ENCODE data around the gene GUCY2C.

Gene GUCY2C

GRCh38 chr12:14647028-14647750, 49.2 kb downstream of the GUCY2C start:
- Histone ChIP-seq H3K27me3 (ENCODE audit: insufficient read depth, insufficient read length) (no peaks in the 10 kb centered on the region), H3K36me3 (ENCODE audit: insufficient read depth, insufficient read length, low read length) (no peaks in the 10 kb centered on the region), H3K4me1 (ENCODE audit: insufficient read depth, insufficient read length) (no peaks in the 10 kb centered on the region), H3K9ac (ENCODE audit: insufficient read length, low read depth) (no peak overlapping the region), H3K9me3 (ENCODE audit: insufficient read depth, low read length) (no peaks in the 10 kb centered on the region), H3K4me3 (ENCODE audit: insufficient read length, low read depth) (no peak overlapping the region)
- no peak for TF ChIP-seq ZNF274 (IDR thresholded peaks at IDR 0.05; ENCODE audit: low read depth, low read length)
- no peak for TF ChIP-seq YY1 (IDR thresholded peaks at IDR 0.05; ENCODE audit: insufficient read depth, insufficient read length)
- no peak for TF ChIP-seq SUZ12 (IDR thresholded peaks at IDR 0.05; ENCODE audit: extremely low read depth, insufficient read depth, insufficient read length)
- DNase-seq (ENCODE audit: low read depth, low spot score) = no peak

GRCh38 chr12:14643251-14643650, 53.1 kb downstream of the GUCY2C start:
- no peaks in the 10 kb centered on the region for H3K36me3 ChIP-seq (ENCODE audit: insufficient read depth, insufficient read length, low read length)
- H3K9ac ChIP-seq (ENCODE audit: insufficient read length, low read depth) = no peak overlapping the region
- no peak for DNase-seq (ENCODE audit: low read depth, low spot score)

GRCh38 chr12:14638066-14638465, 58.3 kb downstream of the GUCY2C start:
- no peaks in the 10 kb centered on the region for H3K4me1 ChIP-seq (ENCODE audit: insufficient read depth, insufficient read length)
- H3K27me3 ChIP-seq (ENCODE audit: insufficient read depth, insufficient read length) = no peaks in the 10 kb centered on the region
- no peak for DNase-seq (ENCODE audit: low read depth, low spot score)
- H3K36me3 ChIP-seq (ENCODE audit: insufficient read depth, insufficient read length, low read length) = no peaks in the 10 kb centered on the region
- H3K9ac ChIP-seq (ENCODE audit: insufficient read length, low read depth) = no peak overlapping the region
- peaks cover 25% of the 10 kb centered on the region for H3K9me3 ChIP-seq (ENCODE audit: insufficient read depth, low read length)
- no peak overlapping the region for H3K4me3 ChIP-seq (ENCODE audit: insufficient read length, low read depth)
- TF ChIP-seq SUZ12 (IDR thresholded peaks at IDR 0.05; ENCODE audit: extremely low read depth, insufficient read depth, insufficient read length) = no peak
- TF ChIP-seq YY1 (IDR thresholded peaks at IDR 0.05; ENCODE audit: insufficient read depth, insufficient read length) = no peak
- TF ChIP-seq ZNF274 (IDR thresholded peaks at IDR 0.05; ENCODE audit: low read depth, low read length) = no peak

More at GRCh38 chr12:14643251-14643650, 53.1 kb downstream of the GUCY2C start:
- Histone ChIP-seq H3K27me3 (ENCODE audit: insufficient read depth, insufficient read length) (no peaks in the 10 kb centered on the region), H3K9me3 (ENCODE audit: insufficient read depth, low read length) (no peaks in the 10 kb centered on the region), H3K4me1 (ENCODE audit: insufficient read depth, insufficient read length) (no peaks in the 10 kb centered on the region), H3K4me3 (ENCODE audit: insufficient read length, low read depth) (no peak overlapping the region)
- TF ChIP-seq SUZ12 (IDR thresholded peaks at IDR 0.05; ENCODE audit: extremely low read depth, insufficient read depth, insufficient read length) (no peak), ZNF274 (IDR thresholded peaks at IDR 0.05; ENCODE audit: low read depth, low read length) (no peak), YY1 (IDR thresholded peaks at IDR 0.05; ENCODE audit: insufficient read depth, insufficient read length) (no peak)

- DNase-seq (ENCODE audit: low read depth, low spot score) = no peak
These were observed 60.6 kb downstream of the GUCY2C start for GRCh38 chr12:14635776-14636175.

GRCh38 chr12:14630793-14631192, 65.6 kb downstream of the GUCY2C start:
- Histone ChIP-seq H3K9me3 (ENCODE audit: insufficient read depth, low read length) (peaks cover 8% of the 10 kb centered on the region), H3K4me1 (ENCODE audit: insufficient read depth, insufficient read length) (no peaks in the 10 kb centered on the region), H3K36me3 (ENCODE audit: insufficient read depth, insufficient read length, low read length) (no peaks in the 10 kb centered on the region), H3K4me3 (ENCODE audit: insufficient read length, low read depth) (no peak overlapping the region), H3K9ac (ENCODE audit: insufficient read length, low read depth) (no peak overlapping the region), H3K27me3 (ENCODE audit: insufficient read depth, insufficient read length) (no peaks in the 10 kb centered on the region)
- no peak for DNase-seq (ENCODE audit: low read depth, low spot score)
- TF ChIP-seq SUZ12 (IDR thresholded peaks at IDR 0.05; ENCODE audit: extremely low read depth, insufficient read depth, insufficient read length) (no peak), ZNF274 (IDR thresholded peaks at IDR 0.05; ENCODE audit: low read depth, low read length) (no peak), YY1 (IDR thresholded peaks at IDR 0.05; ENCODE audit: insufficient read depth, insufficient read length) (no peak)

More at GRCh38 chr12:14635776-14636175, 60.6 kb downstream of the GUCY2C start:
- H3K4me3 ChIP-seq (ENCODE audit: insufficient read length, low read depth) = no peak overlapping the region
- H3K9ac ChIP-seq (ENCODE audit: insufficient read length, low read depth) = no peak overlapping the region
- peaks cover 25% of the 10 kb centered on the region for H3K9me3 ChIP-seq (ENCODE audit: insufficient read depth, low read length)
- TF ChIP-seq ZNF274 (IDR thresholded peaks at IDR 0.05; ENCODE audit: low read depth, low read length) (no peak), SUZ12 (IDR thresholded peaks at IDR 0.05; ENCODE audit: extremely low read depth, insufficient read depth, insufficient read length) (no peak), YY1 (IDR thresholded peaks at IDR 0.05; ENCODE audit: insufficient read depth, insufficient read length) (no peak)
- no peaks in the 10 kb centered on the region for H3K27me3 ChIP-seq (ENCODE audit: insufficient read depth, insufficient read length)
- no peaks in the 10 kb centered on the region for H3K36me3 ChIP-seq (ENCODE audit: insufficient read depth, insufficient read length, low read length)
- H3K4me1 ChIP-seq (ENCODE audit: insufficient read depth, insufficient read length) = no peaks in the 10 kb centered on the region

GRCh38 chr12:14629832-14630710, 66.3 kb downstream of the GUCY2C start:
- DNase-seq (ENCODE audit: low read depth, low spot score) = peak; percentile 97
- H3K4me3 ChIP-seq (ENCODE audit: insufficient read length, low read depth) = no peak overlapping the region

GRCh38 chr12:14628771-14629170, 67.6 kb downstream of the GUCY2C start:
- Histone ChIP-seq H3K27me3 (ENCODE audit: insufficient read depth, insufficient read length) (no peaks in the 10 kb centered on the region), H3K9ac (ENCODE audit: insufficient read length, low read depth) (no peak overlapping the region), H3K4me1 (ENCODE audit: insufficient read depth, insufficient read length) (no peaks in the 10 kb centered on the region), H3K4me3 (ENCODE audit: insufficient read length, low read depth) (no peak overlapping the region), H3K36me3 (ENCODE audit: insufficient read depth, insufficient read length, low read length) (no peaks in the 10 kb centered on the region), H3K9me3 (ENCODE audit: insufficient read depth, low read length) (0 out of 2 replicates have a peak, but pooled peaks cover under 1% of the 10 kb centered on the region)
- no peak for DNase-seq (ENCODE audit: low read depth, low spot score)
- no peak for TF ChIP-seq YY1 (IDR thresholded peaks at IDR 0.05; ENCODE audit: insufficient read depth, insufficient read length)
- no peak for TF ChIP-seq SUZ12 (IDR thresholded peaks at IDR 0.05; ENCODE audit: extremely low read depth, insufficient read depth, insufficient read length)
- TF ChIP-seq ZNF274 (IDR thresholded peaks at IDR 0.05; ENCODE audit: low read depth, low read length) = no peak

More at GRCh38 chr12:14629832-14630710, 66.3 kb downstream of the GUCY2C start:
- H3K27me3 ChIP-seq (ENCODE audit: insufficient read depth, insufficient read length) = no peaks in the 10 kb centered on the region
- no peaks in the 10 kb centered on the region for H3K36me3 ChIP-seq (ENCODE audit: insufficient read depth, insufficient read length, low read length)
- no peak for TF ChIP-seq SUZ12 (IDR thresholded peaks at IDR 0.05; ENCODE audit: extremely low read depth, insufficient read depth, insufficient read length)
- no peak for TF ChIP-seq YY1 (IDR thresholded peaks at IDR 0.05; ENCODE audit: insufficient read depth, insufficient read length)
- TF ChIP-seq ZNF274 (IDR thresholded peaks at IDR 0.05; ENCODE audit: low read depth, low read length) = no peak
- peaks cover 6% of the 10 kb centered on the region for H3K9me3 ChIP-seq (ENCODE audit: insufficient read depth, low read length)
- H3K9ac ChIP-seq (ENCODE audit: insufficient read length, low read depth) = no peak overlapping the region
- H3K4me1 ChIP-seq (ENCODE audit: insufficient read depth, insufficient read length) = no peaks in the 10 kb centered on the region
